Erythroblast (primary cell): ENCODE data around the gene RARG.

Source experiments
- GATA1 ChIP-seq: IDR thresholded peaks from 2 replicates; pipeline ENCODE4 v1.6.1; 2011; ENCODE audit warnings: low read depth, mild to moderate bottlenecking, control low read depth, low read length, moderate library complexity
- POLR2A ChIP-seq: IDR thresholded peaks from 2 replicates; pipeline ENCODE4 v1.6.1; 2011; ENCODE audit warnings: mild to moderate bottlenecking, low read length

GRCh38 chr12:53279283-53279869 lies 47.4 kb upstream of the RARG start:
- no peak for TF ChIP-seq POLR2A
- no peak for TF ChIP-seq GATA1
